ENCODE results near the gene BGN.

BGN gene

GRCh38 chrX:153546386-153546785, 51.6 kb downstream of the BGN start:
- H3K4me3 ChIP-seq (ENCODE audit: low read depth, low read length): no peak overlapping the region
- TF ChIP-seq CTCF (IDR thresholded peaks at IDR 0.05; ENCODE audit: low read depth, low read length, missing control alignments): no peak
- in situ Hi-C loops (cut with HindIII; ENCODE audit: low sequenced_read_pairs): no loop called here
- no peak for DNase-seq (ENCODE audit: low read depth)

GRCh38 chrX:153547195-153547594, 52.4 kb downstream of the BGN start:
- in situ Hi-C loops (cut with HindIII; ENCODE audit: low sequenced_read_pairs): no loop called here
- no peak for TF ChIP-seq CTCF (IDR thresholded peaks at IDR 0.05; ENCODE audit: low read depth, low read length, missing control alignments)

GRCh38 chrX:153549231-153549630, 54.5 kb downstream of the BGN start:
- in situ Hi-C loops (cut with HindIII; ENCODE audit: low sequenced_read_pairs): no loop called here
- TF ChIP-seq CTCF (IDR thresholded peaks at IDR 0.05; ENCODE audit: low read depth, low read length, missing control alignments): no peak
- DNase-seq (ENCODE audit: low read depth): no peak

More at GRCh38 chrX:153547195-153547594, 52.4 kb downstream of the BGN start:
- no peak for DNase-seq (ENCODE audit: low read depth)
- H3K4me3 ChIP-seq (ENCODE audit: low read depth, low read length): no peak overlapping the region

GRCh38 chrX:153549807-153550206, 55.0 kb downstream of the BGN start:
- no peak for TF ChIP-seq CTCF (IDR thresholded peaks at IDR 0.05; ENCODE audit: low read depth, low read length, missing control alignments)
- in situ Hi-C loops (cut with HindIII; ENCODE audit: low sequenced_read_pairs): no loop called here
- no peak for DNase-seq (ENCODE audit: low read depth)
- no peak overlapping the region for H3K4me3 ChIP-seq (ENCODE audit: low read depth, low read length)

More at GRCh38 chrX:153549231-153549630, 54.5 kb downstream of the BGN start:
- H3K4me3 ChIP-seq (ENCODE audit: low read depth, low read length): no peak overlapping the region

GRCh38 chrX:153551135-153551534, 56.4 kb downstream of the BGN start:
- no peak for DNase-seq (ENCODE audit: low read depth)
- no peak for TF ChIP-seq CTCF (IDR thresholded peaks at IDR 0.05; ENCODE audit: low read depth, low read length, missing control alignments)
- in situ Hi-C loops (cut with HindIII; ENCODE audit: low sequenced_read_pairs): no loop called here
- no peak overlapping the region for H3K4me3 ChIP-seq (ENCODE audit: low read depth, low read length)

- in situ Hi-C loops (cut with HindIII; ENCODE audit: low sequenced_read_pairs): no loop called here
- DNase-seq (ENCODE audit: low read depth): peak; percentile 11
- no peak overlapping the region for H3K4me3 ChIP-seq (ENCODE audit: low read depth, low read length)
- peak; percentile 65 for TF ChIP-seq CTCF (IDR thresholded peaks at IDR 0.05; ENCODE audit: low read depth, low read length, missing control alignments)
These were observed 59.9 kb downstream of the BGN start for GRCh38 chrX:153554519-153555167.

Measured in astrocyte of the cerebellum (primary cell).